Limb (tissue), 2 donors: ENCODE data around the gene SNED1.

Experiments
- DNase-seq, 2 donors: peaks; one replicate each; pipeline ENCODE4 v3.0.0-alpha.2; 2016; ENCODE audit errors: extremely low spot score in 2 of 2

SNED1 gene

GRCh38 chr2:240991378-240992263, 6.8 kb upstream of the SNED1 start:
- DNase-seq: peak; percentile 65 to 69

GRCh38 chr2:240992572-240993291, 5.7 kb upstream of the SNED1 start:
- peak in 1 of 2 donors; percentile 37 for DNase-seq

GRCh38 chr2:240993446-240994170, 4.8 kb upstream of the SNED1 start:
- DNase-seq: peak in 1 of 2 donors; percentile 22

GRCh38 chr2:240994171-240994896, 4.1 kb upstream of the SNED1 start:
- DNase-seq: peak in 1 of 2 donors; percentile 29

GRCh38 chr2:240995041-240996021, 3.1 kb upstream of the SNED1 start:
- peak in 1 of 2 donors; percentile 31 for DNase-seq

GRCh38 chr2:240996161-240996833, 2.1 kb upstream of the SNED1 start:
- peak in 1 of 2 donors; percentile 29 for DNase-seq

GRCh38 chr2:240996834-240997140, 1.6 kb upstream of the SNED1 start:
- peak in 1 of 2 donors; percentile 29 for DNase-seq

GRCh38 chr2:240997141-240997855, 1.1 kb upstream of the SNED1 start:
- DNase-seq: peak in 1 of 2 donors; percentile 31

GRCh38 chr2:240998706-240998994, 232 bp downstream of the SNED1 start:
- DNase-seq: no peak

GRCh38 chr2:240998995-240999791, 775 bp downstream of the SNED1 start:
- peak in 1 of 2 donors; percentile 44 for DNase-seq

GRCh38 chr2:240999873-241000541, 1.6 kb downstream of the SNED1 start:
- peak in 1 of 2 donors; percentile 23 for DNase-seq

- DNase-seq: no peak
Measured at GRCh38 chr2:241000831-241001321, 2.5 kb downstream of the SNED1 start.

GRCh38 chr2:241001413-241002274, 3.2 kb downstream of the SNED1 start:
- DNase-seq: no peak

GRCh38 chr2:241002275-241003046, 4.0 kb downstream of the SNED1 start:
- DNase-seq: no peak

- DNase-seq: no peak
Measured at GRCh38 chr2:241003047-241003360, 4.6 kb downstream of the SNED1 start.

- DNase-seq: no peak
Measured at GRCh38 chr2:241003369-241003768, 5.0 kb downstream of the SNED1 start.
